Activated CD4-positive, CD25-positive, alpha-beta regulatory T cell treated with anti-CD3 and anti-CD28 coated beads, Interleukin-2, amount 50 U/mL, for 16 hours (primary cell): Measurements from ENCODE around the gene MRPL22.
"Not testable (repeated sequence)": the region's sequence is repeated elsewhere in the genome, so short reads cannot be mapped to it uniquely, and the experiment has no call there.

Experiments used
- DNase-seq: peaks from one replicate; pipeline ENCODE4 v3.0.0-alpha.2; 2020; ENCODE audit warnings: low read depth, low spot score

The MRPL22 gene

DNA sequence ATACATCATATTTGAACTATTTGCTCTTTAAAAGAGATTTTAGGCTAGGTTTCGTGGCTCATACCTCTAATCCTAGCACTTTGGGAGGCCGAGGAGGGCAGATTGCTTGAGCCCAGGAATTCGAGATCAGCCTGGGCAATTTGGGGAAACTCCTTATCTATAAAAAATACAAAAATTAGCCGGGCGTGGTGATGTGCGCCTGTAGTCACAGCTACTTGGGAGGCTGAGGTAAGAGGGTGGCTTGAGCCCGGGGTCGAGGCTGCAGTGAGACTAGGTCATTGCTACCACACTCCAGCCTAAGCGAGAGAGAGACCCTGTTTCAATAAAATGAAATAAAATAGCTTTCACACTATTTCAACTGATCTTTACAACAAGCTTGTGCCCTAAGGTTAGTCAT is 500 bp upstream of the MRPL22 start:
- DNase-seq, result no peak

- no peak for DNase-seq
Measured at GRCh38 chr5:154943527-154943926, 2.7 kb downstream of the MRPL22 start.

DNA sequence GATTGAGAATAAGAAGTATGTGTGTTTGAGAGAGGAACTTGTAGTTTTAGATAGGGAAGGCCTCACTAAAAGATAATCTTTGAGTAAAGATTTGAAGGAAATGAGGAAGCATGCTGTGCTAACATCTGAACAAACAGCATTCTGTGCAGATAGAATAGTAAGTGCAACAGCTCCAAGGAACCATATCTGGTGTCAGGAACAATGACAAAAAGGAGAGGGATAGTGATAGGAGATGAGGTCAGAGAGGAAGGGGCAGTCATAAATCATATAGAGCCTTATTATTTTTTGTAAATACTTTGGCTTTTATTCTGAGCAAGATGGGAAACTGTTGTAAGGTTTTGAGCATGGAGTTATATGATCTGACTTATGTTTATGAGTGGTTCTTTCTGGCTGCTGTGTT is 3.8 kb downstream of the MRPL22 start:
- no peak for DNase-seq

GRCh38 chr5:154945695-154946301 is 4.9 kb downstream of the MRPL22 start:
- no peak for DNase-seq

- DNase-seq, result no peak
Measured at GRCh38 chr5:154947778-154948177, 6.9 kb downstream of the MRPL22 start.

DNA sequence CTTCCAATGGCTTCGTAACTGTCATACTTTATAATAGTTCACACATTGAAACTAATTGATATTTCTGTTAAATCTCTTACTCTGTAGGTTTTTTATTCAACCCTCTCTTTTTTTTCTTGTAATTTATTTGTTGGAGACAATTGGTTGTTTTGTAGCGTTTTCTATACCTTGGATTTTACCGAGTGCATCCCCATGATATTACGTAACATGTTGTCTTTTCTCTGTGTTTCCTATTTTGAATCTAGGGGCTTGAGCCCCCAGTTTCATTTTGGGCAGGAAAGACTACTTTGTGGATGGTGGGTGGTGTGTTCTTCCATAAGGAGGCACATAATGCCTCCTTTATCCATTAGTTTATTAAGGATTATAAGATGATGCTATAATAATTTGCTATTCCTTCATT is 7.4 kb downstream of the MRPL22 start:
- DNase-seq, result no peak

GRCh38 chr5:154949781-154950180 is 8.9 kb downstream of the MRPL22 start:
- no peak for DNase-seq

GRCh38 chr5:154956712-154957111 is 15.8 kb downstream of the MRPL22 start:
- no peak for DNase-seq

DNA sequence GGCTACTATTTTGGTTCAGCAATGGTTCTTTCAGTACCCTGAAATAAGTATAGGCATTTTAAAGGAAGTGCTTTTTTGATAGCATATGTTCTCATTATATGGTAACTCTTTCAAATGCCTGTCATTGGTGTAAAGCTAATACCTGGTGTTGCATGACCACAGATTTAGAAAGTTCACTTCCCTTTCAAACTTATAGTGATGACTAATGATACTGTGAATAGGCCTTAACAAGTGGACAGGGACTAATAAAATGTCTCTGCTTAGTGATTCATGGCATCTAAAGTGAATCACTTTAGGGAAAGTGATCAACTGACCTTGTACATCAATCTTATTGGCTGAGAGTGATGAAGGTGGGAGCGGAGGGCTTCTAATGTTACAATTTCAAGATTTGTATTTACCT is 21.6 kb downstream of the MRPL22 start:
- DNase-seq, result no peak

DNA sequence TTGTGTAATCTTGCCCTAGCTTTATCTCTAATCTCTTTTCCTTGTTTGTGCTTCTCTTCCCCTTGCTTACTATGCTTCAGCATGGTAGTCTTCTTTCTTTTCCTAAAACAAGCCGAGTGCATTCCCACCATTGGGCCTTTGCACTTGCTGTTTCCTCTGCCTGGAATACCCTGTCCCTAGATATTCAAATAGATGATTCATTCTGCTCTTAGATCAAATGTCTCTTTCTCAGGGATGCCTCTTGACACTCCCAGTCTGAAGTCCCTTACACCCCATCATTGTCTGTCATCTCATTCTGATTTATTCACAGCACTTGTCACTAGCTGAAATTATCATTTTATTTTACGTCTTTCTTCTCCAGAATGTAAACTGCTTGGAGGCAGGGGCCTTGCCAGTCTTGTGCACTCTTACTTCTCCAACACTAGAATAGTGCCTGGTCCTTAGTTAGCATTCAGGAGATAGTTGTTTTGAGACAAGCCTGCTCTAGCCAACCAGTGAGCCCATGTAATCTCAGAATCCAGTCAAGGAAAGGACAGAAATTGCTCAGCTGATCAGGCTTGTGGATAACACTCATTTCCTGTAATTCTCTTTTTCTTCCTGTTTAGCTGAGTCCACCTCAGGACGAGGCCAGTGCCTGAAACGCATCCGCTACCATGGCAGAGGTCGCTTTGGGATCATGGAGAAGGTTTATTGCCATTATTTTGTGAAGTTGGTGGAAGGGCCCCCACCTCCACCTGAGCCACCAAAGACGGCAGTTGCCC is 25.4 kb downstream of the MRPL22 start:
- DNase-seq, result no peak

DNA sequence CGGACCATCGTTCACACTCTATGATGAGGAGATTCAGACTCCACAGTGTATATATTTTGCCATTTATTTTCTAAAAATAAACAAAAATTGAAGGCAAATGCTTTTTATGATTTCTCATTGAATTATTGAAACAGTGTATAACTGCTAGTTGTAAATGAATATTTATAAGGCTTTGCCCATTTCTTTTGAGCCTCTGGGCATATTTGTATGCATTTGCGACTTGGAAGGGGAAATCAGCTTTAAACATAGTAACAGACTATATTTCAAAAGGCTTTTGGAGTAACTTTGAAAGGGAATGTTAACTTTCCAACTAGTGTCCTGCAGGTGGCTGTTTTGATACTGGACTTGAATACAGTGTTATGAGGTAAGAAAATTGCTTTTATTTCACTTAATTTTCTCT is 26.0 kb downstream of the MRPL22 start:
- no peak for DNase-seq

GRCh38 chr5:154967421-154968024 is 26.6 kb downstream of the MRPL22 start:
- DNase-seq, result no peak

DNA sequence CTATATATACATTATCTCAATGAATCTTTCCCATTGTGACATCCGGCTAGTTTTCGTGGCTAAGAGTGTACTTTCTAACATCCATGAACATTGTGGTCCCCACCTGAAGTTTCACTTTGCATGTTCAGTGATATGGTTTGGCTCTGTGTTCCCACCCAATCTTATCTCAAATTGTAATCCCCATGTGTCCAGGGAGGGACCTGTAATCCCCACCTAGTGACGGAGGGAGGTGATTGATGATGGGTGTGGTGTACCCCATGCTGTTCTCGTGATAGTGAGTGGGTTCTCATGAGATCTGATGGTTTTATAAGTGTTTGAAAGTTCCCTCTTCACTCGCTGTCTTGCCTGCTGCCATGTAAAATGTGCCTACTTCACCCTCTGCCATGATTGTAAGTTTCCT is 28.1 kb downstream of the MRPL22 start:
- no peak for DNase-seq

GRCh38 chr5:154970759-154971158 is 29.9 kb downstream of the MRPL22 start:
- no peak for DNase-seq

DNA sequence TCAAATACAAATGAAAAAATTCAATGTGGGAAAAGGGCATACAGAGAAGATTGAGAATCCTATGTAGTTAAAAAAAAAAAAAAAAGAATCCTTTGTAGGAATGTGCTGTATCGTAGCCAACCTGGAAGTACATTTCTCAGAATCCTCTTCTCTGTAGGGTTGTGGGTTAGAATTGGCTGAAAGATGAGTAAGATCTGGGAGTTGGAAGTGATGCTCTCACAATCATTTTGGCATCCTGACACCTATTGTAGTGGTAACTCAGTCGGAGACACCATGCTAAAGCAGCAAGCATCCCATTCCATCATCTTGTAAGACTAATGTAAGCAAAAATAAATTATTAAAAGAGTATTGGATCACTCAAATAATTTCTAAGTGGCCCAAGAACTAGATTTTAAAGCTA is 30.6 kb downstream of the MRPL22 start:
- no peak for DNase-seq

GRCh38 chr5:154972476-154973080 is 31.7 kb downstream of the MRPL22 start:
- no peak for DNase-seq

GRCh38 chr5:154976082-154976481 is 35.2 kb downstream of the MRPL22 start:
- DNase-seq, result not testable (repeated sequence)

DNA sequence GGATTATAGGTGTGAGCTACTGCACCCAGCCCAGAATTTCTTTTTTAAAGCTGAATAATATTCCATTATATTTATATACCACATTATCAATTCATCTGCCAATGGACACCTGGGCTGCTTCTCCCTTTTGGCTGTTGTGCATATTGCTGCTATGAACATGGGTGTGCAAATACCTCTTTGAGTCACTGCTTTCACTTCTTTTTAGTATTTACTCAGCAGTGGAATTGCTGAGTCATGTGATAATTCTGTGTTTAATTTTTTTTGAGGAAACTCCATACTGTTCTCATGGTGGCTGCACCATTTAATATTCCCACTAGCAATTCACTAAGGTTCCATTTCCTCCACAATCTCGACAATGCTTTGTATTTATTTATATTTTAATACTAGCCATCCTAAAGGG is 36.5 kb downstream of the MRPL22 start:
- no peak for DNase-seq

DNA sequence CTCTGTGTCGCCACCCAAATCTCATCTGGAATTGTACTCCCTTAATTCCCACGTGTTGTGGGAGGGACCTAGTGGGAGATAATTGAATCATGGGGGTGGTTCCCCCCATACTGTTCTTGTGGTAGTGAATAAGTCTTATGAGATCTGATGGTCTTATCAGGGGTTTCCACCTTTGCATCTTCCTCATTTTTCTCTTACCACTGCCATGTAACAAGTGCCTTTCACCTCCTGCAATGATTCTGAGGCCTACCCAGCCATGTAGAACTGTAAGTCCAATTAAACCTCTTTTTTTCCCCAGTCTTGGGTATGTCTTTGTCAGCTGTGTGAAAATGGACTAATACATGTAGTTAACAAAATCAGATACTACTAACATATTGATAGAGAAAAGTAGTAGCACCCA is 37.4 kb downstream of the MRPL22 start:
- not testable (repeated sequence) for DNase-seq

- DNase-seq, result no peak
Measured at GRCh38 chr5:154984946-154985516, 44.2 kb downstream of the MRPL22 start.

GRCh38 chr5:154986151-154986550 is 45.3 kb downstream of the MRPL22 start:
- DNase-seq, result no peak

DNA sequence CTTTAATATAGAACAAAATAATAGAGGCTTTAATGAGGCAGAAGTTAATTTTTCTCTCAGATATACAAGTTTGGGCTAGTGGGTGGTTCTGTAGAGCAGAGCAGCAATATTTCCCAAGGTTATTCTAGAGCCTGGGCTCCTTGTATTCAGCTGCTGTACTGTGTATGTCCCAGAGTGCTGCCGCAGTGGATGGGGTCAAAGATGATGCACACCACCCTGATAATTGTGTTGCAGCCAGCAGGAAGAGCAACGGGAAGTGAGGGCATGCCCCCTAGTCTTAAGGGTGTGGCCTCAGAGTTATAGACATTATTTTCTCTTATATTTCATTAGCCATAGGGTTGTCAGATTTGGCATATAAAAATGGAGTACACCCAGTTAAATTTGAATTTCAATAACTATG is 48.8 kb downstream of the MRPL22 start:
- no peak for DNase-seq
